Breast epithelium (tissue), 3 donors: Measurements from ENCODE around the gene METRN.

ENCODE experiments used
- CTCF ChIP-seq, 3 donors: fragments of 450-650 bp; IDR thresholded peaks; one replicate each; pipeline ENCODE4 v1.5.1; 2016 to 2017; ENCODE audit warnings: antibody characterized with exemption in 3 of 3, mild to moderate bottlenecking in 3 of 3, moderate library complexity in 3 of 3
- POLR2A ChIP-seq: fragments of 450-650 bp; IDR thresholded peaks from one replicate; pipeline ENCODE4 v1.6.1; 2016; ENCODE audit warnings: antibody characterized with exemption, mild to moderate bottlenecking, moderate library complexity
- POLR2AphosphoS5 ChIP-seq, 3 donors: sonication (generic); formaldehyde crosslinking; IDR thresholded peaks; one replicate each; pipeline ENCODE4 v1.6.1; 2017; ENCODE audit warnings: antibody characterized with exemption in 3 of 3

- TF ChIP-seq POLR2AphosphoS5 (IDR thresholded peaks at IDR 0.05) (no peak), CTCF (IDR thresholded peaks at IDR 0.05) (no peak), POLR2A (no peak)
These were observed 13.4 kb downstream of the METRN start for GRCh38 chr16:728131-728889.
